ENCODE data around the gene PTPRK.

The PTPRK gene

DNA sequence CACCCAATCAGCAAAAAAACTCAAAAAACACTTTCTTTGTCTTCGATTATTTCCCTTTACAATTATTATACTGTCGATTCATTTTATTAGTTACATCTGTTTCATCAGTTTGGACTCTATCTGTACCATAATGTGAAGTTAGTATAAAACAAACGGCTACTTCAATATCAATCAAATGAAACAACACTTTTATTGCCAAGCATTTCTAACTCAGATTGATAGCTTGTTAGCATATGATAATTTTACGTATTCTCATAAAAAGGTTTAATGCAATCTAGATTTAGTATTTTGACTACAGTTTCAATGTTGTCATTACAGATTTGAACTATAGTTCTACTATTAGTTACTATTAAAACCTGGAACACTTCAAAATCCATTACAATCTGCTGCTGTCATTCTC lies 149.3 kb downstream of the PTPRK start:
- TF ChIP-seq, protein P1, sequence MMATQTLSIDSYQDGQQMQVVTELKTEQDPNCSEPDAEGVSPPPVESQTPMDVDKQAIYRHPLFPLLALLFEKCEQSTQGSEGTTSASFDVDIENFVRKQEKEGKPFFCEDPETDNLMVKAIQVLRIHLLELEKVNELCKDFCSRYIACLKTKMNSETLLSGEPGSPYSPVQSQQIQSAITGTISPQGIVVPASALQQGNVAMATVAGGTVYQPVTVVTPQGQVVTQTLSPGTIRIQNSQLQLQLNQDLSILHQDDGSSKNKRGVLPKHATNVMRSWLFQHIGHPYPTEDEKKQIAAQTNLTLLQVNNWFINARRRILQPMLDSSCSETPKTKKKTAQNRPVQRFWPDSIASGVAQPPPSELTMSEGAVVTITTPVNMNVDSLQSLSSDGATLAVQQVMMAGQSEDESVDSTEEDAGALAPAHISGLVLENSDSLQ (IDR thresholded peaks at IDR 0.05): peak; percentile 63
- no peak for TF ChIP-seq TARDBP (IDR thresholded peaks at IDR 0.05)
- no peak for DNase-seq (ENCODE audit: extremely low spot score)
- ChIA-PET CTCF (interaction anchor here (0.6 kb wide), 1 partner anchor 109 kb away, joined by 3 read pairs; no protein-coding TSS in a partner anchor), POLR2A (no interaction called here)

DNA sequence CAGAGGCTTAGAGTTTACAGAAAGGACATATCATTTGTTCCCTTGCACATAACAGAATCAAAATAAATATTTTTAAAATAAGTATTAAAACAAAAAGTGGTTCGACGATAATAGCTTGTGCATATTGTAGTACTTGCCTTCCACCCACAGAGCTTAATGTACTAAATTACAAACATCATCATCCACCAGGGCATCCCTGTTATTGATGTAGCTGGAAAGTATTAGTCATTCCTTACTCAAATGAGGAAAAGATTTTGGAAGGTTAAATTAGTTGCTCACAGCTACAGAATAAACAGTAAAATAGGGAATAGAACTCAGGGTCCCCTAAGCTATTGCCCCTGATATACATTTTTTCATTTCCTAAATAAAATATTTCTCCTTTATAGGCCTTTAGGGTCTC lies 150.3 kb downstream of the PTPRK start:
- CTCF ChIA-PET: interaction anchor here (0.5 to 0.6 kb wide), 2 partner anchors 78 to 1995 kb away, joined by 3 read pairs; no protein-coding TSS in a partner anchor
- no peak for DNase-seq (ENCODE audit: extremely low spot score)
- POLR2A ChIA-PET: no interaction called here
- no peak for TF ChIP-seq ELF4 (IDR thresholded peaks at IDR 0.05)

DNA sequence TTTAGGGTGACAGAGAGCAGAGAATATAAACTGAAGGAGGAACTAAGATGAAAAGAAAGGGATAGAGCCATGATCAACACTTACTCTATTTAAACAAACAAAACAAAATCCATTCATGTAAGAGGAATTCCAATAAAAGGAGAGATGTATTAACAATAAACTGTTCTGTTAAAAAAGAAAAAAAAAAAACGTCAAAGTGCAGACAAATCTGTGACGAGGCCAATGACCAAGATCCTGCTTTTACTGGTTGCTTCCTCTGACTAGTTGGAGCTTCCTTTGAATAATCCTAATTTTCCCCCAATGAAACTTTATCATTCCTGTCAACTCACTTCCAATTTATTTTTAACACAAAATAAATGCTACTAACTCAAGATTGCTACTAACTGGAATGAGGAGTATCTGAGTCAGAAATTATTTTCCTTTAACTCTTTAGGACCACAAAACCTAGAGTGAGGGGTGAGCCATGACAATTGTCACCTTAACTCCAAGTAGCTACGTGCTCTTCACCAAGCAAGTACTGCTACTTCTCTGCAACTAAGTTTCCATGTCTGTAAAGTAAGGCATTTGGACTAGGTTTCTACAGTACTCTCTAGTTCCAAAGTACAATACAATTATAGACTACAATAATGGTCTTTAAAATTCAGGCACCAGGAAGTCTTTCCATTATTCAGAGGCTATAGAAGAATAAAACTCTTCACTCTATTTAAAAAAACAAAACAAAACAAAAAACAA lies 152.0 kb downstream of the PTPRK start:
- POLR2A ChIA-PET: interaction anchor here (0.7 kb wide), 1 partner anchor 8 kb away, joined by 3 read pairs; no protein-coding TSS in a partner anchor
- CTCF ChIA-PET: interaction anchor here (0.6 kb wide), 2 partner anchors 30 to 145 kb away, joined by 3 read pairs; no protein-coding TSS in a partner anchor
- no peak for DNase-seq (ENCODE audit: extremely low spot score)
- no peak for TF ChIP-seq FOXA1 (IDR thresholded peaks at IDR 0.05)

DNA sequence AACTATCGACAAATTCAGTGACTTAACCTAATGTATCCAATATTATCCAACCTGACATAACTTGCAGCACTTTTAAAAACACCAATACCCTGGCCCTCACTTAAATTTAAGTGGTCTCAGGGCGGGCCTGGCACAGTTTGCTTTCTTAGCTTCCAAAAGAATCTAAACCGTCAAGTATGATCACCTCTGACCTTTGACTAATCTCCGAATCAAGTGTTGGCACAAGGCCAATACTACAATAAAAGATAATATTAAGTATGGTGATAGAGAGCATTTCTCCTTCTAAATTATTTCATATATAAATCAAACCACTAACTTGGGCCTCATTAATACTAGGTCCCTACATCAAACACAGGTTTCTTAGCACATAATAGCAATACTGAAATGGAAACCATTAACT lies 153.0 kb downstream of the PTPRK start:
- POLR2A ChIA-PET: no interaction called here
- CTCF ChIA-PET: no interaction called here
- TF ChIP-seq ARNT (IDR thresholded peaks at IDR 0.05) (no peak), HDGF (IDR thresholded peaks at IDR 0.05; ENCODE audit: borderline replicate concordance) (no peak), FOXM1 (IDR thresholded peaks at IDR 0.05; ENCODE audit: borderline replicate concordance) (no peak), BHLHE40 (IDR thresholded peaks at IDR 0.05; ENCODE audit: borderline replicate concordance) (no peak), SUZ12 (IDR thresholded peaks at IDR 0.05) (no peak), ZNF384 (IDR thresholded peaks at IDR 0.05) (no peak), LEF1 (IDR thresholded peaks at IDR 0.05; ENCODE audit: borderline replicate concordance) (no peak), NFRKB (IDR thresholded peaks at IDR 0.05) (no peak), CTBP1 (IDR thresholded peaks at IDR 0.05; ENCODE audit: borderline replicate concordance) (no peak), FOXA1 (IDR thresholded peaks at IDR 0.05) (no peak), SP1 (IDR thresholded peaks at IDR 0.05) (no peak), L3MBTL2 (conservative IDR thresholded peaks at IDR 0.05) (no peak), TARDBP (IDR thresholded peaks at IDR 0.05) (no peak), FOXK2 (IDR thresholded peaks at IDR 0.05) (no peak), ELF4 (IDR thresholded peaks at IDR 0.05) (no peak)
- TF ChIP-seq, protein P1 (IDR thresholded peaks at IDR 0.05): no peak
- DNase-seq (ENCODE audit: extremely low spot score): no peak

DNA sequence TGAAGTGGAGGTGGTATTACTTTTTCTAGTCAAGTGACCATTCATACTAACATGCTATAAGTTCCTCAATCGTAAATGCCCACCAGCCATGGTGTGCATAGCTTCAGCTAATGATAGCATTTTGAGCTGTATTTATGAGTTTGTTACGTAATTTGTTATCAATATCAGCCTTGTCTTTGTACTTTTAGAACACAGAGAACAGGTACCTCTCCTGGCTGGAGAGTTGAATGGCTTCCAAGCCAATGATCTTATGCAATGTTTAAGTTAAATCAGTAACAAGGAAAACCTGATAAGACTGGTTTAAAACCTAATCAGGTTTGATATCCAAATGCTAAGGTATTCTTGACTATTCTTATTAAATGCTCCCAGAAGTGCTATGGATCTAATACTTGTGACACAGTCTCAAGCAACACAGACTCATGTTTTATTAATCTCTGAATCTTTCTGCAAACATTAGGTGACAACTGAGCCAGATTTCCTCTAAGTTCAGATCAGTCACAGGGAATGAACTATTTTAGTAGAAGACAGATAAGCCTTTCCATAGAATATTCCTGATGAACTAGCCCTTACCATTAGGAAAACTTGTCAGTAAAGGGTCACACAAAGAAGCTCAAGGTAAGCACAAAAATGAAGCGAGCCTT lies 154.8 kb downstream of the PTPRK start:
- no peak for TF ChIP-seq ZNF384 (IDR thresholded peaks at IDR 0.05)
- no peak for TF ChIP-seq ARNT (IDR thresholded peaks at IDR 0.05)
- TF ChIP-seq FOXA1 (IDR thresholded peaks at IDR 0.05): no peak
- no peak for TF ChIP-seq LEF1 (IDR thresholded peaks at IDR 0.05; ENCODE audit: borderline replicate concordance)
- no peak for TF ChIP-seq NFRKB (IDR thresholded peaks at IDR 0.05)
- no peak for TF ChIP-seq TARDBP (IDR thresholded peaks at IDR 0.05)
- TF ChIP-seq CTBP1 (IDR thresholded peaks at IDR 0.05; ENCODE audit: borderline replicate concordance): no peak
- TF ChIP-seq, protein P1 (IDR thresholded peaks at IDR 0.05): no peak
- no peak for TF ChIP-seq FOXK2 (IDR thresholded peaks at IDR 0.05)
- no peak for TF ChIP-seq BHLHE40 (IDR thresholded peaks at IDR 0.05; ENCODE audit: borderline replicate concordance)
- TF ChIP-seq L3MBTL2 (conservative IDR thresholded peaks at IDR 0.05): no peak
- no peak for DNase-seq (ENCODE audit: extremely low spot score)
- POLR2A ChIA-PET: no interaction called here
- CTCF ChIA-PET: no interaction called here

DNA sequence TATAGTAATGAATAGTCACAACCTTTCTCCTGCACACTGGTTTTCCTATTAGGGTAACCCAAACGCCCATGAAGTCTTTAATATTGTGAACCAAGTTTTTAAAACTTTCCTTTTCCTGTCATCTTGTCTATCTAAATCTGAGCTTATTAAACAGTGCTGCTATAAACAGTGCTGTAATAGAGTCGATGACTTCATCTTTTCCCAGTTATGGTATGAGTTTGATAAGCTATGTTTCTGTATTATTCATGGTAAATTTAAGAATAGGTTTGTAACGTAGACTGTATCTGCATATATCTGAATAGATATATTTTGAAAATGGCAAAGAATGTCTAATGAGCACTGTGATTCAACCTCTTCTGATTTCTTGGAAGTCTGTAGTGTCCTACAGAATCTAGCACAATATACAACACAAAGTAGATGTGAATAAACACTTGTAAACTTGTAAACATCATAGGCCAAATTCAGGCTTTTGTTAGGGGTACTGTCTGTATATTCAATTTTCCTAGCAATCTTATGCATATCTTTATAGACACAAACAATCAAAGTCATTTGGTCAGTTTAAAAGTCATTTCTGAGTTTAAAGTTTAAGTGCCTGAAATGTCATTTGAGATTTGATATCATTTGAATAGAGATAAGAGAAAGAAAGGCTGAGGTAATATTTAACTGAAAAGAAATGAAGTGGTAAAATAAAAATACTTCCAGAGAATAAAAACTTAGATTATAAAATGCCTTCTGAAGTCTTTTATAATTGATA lies 155.5 kb downstream of the PTPRK start:
- ChIA-PET CTCF (no interaction called here), POLR2A (no interaction called here)
- TF ChIP-seq TARDBP (IDR thresholded peaks at IDR 0.05): no peak
- no peak for DNase-seq (ENCODE audit: extremely low spot score)

Measured in HEK293T (cell line).